ACHN (cell line): ENCODE measurements around the gene NOMO2.
"Not testable (repeated sequence)": the region's sequence is repeated elsewhere in the genome, so short reads cannot be mapped to it uniquely, and the experiment has no call there.

Experiments
- DNase-seq: peaks from one replicate; pipeline ENCODE4 v3.0.0-alpha.2; 2015
- in situ Hi-C: cut with HindIII; loops from 2 replicates; pipeline ENCODE4 v1.10.0; 2017; ENCODE audit warnings: low sequenced_read_pairs, low pct_ligation_motif_present, low pct_unique_long_range_greater_than_20kb

NOMO2 gene

DNA sequence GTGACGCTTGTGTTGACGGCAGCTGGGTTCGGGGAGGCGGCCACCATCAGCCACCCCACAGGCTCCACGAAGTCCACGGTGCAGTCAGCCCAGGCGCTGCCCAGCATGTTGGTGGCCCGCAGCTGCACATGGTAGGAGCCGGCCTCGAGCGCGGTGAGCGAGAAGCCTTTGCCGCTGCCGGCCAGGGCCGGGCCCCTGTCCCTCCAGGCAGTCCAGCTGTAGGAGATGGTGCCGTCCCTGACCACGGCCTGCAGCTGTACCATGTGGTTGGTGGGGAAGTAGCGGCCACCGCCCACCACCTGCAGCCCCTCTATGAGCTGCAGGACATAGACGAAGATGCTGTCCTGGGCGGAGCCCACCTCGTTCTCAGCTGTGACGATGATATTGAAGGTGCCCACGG, 175.4 kb downstream of the NOMO2 start:
- DNase-seq, in situ Hi-C loops: not testable (repeated sequence)

DNA sequence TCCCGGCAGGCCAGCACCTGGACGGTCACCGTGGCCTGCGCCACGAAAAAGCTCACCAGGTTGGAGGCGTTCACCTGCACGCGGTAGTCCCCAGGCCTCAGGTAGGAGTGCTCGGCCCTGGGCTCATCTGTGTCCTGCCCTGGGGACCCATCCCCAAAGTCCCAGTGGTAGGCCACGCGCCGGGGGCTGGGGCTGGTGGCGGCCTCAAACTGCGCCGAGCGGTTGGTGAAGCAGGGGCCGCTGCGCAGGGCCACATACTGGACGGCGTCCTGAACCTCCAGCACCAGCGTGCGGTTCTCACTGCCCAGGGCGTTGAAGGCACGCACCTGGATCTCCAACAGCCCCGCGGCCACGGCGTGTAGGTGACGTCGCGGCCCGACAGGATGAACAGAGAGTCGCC, 176.6 kb downstream of the NOMO2 start:
- in situ Hi-C loops, DNase-seq: not testable (repeated sequence)

DNA sequence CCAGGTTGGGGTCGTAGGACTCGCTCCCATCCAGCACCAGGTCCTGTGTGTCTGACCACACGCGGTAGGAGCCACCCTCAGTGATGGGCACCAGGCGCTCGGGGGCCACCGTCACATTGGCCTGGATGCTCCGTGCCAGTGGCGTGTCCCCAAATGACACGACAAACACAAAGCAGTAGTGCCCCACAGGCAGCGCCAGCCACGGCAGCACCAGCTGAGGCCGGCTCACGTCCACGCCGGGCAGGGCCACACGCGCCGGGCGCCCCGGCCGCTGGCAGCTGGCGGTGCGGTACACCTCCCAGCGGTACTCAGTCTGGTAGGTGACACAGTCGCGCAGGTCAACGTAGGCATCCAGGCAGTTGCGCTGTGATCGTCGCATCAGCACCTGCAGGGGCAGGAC, 177.0 kb downstream of the NOMO2 start:
- DNase-seq, in situ Hi-C loops: not testable (repeated sequence)

DNA sequence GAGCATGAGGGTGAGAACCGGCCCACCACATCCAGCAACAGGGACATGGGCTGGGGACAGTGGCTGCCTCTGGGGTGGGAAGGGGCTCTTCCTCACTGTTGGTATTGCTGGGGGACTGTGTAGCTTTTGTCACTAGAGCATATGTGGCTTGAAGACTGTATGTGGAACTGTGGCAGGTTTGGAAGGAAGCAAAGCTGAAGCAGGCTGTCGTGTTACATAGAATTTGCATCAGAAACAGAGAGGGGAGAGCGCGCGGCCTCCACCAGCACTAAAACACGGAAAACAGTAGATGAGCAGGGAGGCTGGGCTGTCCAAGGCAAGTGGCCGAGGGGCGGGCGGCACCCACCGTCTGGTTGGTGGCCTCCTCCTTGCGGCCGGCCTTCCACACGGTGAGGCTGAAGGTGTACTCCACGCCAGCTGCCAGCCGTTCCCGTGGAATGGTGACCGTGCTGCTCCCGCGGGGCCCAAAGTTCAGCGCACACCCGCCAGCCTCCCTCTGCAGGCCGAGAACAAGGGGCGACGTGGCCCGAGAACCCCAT, 177.7 kb downstream of the NOMO2 start:
- DNase-seq, in situ Hi-C loops: not testable (repeated sequence)

DNA sequence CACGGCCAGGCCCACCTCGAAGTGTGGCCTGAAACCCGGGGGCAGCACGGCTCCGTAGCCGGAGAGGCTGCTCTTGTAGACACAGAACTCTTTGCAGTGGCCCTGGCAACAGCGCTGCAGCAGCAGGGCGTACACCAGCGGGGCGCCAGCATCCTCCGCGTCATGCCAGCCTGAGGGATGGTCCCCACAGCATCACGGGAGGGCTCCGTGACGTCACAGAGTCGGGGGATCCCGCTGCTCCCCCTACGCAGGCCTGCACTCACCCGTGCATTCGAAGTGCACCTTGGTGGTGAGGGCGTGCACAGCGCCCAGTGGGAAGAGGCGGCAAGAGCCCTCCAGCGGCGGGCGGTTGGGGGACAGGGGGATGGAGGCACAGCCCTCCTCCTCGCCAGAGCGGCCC, 179.2 kb downstream of the NOMO2 start:
- in situ Hi-C loops, DNase-seq: not testable (repeated sequence)
